GM19193 (cell line): Measurements from ENCODE around the gene TCF7L2.

Experiments
- POLR2A ChIP-seq: IDR thresholded peaks from 4 replicates; pipeline ENCODE4 v1.6.1; 2011; ENCODE audit not compliant: insufficient read depth, insufficient read length; ENCODE audit errors: extremely low read depth

Gene TCF7L2

DNA sequence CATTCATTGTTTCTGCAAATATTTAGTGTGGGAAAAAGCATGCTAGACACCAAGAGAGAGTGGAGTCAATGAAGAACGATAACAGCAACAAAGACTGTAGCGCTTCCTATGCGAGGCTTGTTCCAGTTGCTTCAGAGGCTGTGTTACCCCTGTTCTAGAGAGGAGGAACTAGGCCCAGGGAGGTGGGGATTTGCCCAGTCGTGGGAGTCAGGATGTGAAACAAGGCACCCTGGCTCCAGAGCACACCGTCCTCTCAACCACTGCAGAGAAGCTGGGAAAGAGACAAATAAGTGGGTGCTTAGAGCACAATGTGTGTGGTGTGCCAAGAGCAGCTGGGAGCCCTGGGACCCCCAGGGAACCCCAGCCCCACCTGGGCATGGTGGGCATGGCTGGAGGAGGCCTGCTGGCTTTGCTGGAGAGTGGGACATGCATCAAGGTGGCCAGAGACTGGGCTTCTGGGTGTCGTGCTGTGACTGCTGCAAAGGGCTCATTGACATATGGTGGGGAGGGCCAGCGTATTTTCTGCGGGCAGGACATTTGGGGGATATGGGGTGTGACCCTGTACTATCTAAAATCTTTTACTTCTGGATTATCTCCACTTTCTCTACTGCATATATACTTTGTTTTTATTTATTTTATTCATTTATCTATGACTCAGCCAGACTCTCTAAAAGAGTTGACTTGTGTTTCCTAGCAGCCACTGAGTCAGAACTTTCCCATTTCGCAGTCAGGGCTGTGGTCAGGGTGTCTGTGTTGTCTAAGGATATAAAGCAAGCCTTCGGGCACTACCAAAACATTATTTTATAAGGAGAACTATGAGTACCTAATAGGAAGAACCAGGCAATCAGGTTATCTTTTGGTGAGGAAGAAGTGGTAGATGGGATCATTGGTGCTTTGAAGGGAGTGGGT is 95.4 kb downstream of the TCF7L2 start:
- TF ChIP-seq POLR2A = no peak

DNA sequence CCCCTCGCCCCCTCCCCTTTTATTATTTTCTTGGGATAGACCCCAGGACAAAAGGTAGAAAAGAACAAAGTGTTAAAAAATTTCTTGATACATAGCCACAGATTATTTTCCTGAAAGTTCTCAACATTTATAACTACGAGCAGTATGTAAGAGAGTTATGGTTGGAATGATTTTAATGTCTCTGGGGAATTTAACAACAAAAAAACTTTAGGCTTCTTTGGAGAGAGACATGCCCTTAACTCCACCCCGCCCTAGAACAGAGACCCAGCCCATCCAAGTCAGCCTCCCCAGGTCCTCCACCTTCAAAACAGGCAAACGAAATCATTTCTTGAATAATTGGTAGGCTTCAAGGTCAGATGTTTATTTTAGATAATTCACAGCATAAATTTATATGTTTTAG is 97.1 kb downstream of the TCF7L2 start:
- TF ChIP-seq POLR2A = no peak

DNA sequence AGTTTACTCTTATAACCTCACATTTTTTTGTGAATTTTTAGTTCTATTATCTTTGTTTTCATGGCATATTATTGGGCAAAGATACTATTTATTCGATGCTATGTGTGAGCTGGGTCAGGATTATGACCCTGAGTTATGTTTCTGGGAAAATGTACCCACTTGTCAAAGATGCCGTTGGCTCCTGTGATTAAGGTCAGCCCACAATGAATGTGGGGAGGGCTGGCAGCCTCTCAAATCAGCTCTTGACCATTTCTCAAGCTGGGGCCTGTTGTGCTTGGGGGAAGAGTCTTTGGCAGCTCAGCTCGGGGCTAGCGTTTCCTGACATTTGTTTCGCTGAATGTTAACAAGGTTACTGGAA is 97.5 kb downstream of the TCF7L2 start:
- no peak for TF ChIP-seq POLR2A

DNA sequence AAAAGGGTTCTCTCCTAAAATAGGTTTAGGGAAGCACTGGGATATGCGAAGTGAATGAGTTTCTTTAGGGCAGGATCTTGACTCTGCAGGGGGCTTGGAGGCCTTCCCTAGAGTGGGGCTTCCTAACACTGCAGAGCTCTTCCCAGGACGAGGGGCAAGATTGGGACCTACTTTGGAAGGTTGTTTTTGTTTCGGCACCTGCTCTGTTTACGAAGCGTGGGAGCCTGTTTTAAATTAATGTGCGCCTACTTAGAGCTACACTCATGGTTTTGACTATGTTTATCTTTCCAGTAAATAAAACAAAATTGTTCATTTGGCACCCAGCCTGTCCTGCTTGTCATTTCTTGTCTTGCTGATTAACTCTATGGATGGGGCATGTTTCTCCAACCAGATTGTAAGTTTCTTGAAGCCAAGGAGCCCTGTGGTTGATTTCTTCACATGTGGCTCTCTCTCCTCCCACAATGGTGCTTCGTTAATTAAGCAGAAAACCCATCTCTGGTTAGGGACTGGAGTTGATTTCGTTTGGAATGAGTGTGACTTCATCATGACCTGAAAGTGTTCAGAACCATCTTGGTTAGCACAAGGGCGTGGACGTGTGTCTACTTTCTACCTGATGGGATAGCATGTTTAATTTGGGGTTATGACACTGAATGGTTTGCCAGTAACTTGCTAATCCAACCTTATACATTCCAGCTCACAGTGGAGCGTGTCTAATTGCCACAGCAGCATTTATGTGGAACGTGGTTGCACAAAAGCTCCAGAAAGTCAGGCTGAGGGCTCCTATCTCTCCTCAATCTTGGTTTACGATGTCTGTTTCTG is 98.1 kb downstream of the TCF7L2 start:
- TF ChIP-seq POLR2A = no peak

DNA sequence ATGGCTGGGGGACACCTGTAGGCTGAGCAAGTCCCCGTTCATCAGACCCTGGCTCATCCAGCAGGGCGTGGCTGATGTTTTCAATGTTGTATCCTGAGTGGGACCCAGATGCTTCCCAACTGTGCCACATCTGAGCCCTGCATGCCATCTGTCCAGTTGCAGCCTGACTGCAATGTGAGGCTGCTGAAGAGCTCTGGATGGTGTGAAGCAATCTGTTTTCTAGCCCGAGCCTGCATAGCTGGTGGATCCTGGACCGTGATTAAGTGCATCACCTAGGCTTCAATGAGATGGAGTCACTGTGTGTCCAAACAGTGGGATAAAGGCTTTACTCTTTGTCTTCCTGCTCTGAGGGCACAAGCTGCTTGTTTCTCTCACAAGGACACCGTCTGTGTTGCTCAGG is 99.8 kb downstream of the TCF7L2 start:
- TF ChIP-seq POLR2A = no peak

DNA sequence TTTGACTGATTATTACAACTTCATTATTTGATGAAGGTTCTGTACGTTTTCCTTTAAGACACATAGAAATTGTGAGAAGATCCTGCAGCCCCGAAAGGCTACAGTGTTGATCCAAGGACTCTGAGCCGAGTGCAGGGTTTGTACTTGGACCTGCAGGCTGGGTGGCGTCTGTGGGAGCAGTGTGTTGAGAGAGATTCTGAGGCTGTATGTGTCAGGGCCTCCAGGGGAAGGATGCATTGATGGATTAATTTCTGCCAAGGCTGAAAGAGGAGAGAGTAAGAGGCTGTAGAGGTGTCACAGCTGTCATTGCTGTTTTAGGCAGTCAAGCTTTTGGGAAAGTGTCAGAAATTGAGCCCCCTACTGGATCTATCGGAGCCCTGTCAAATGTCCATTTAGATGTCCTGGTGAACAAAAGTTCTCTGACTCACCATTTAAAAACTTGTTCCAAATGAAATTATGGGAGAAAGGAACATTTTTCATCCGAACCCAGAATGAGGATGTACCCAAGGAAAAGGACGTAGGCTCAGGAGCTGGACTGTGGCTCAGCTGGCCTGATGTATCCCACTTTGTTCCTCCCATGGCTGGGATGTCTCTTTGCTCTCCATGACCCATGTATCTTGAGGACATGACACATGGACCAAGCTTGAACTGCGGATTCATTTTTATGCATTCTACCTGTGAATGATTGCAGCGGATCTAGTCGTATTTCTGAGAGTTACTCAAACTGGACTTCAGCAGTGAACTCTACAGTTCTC is 102.2 kb downstream of the TCF7L2 start:
- TF ChIP-seq POLR2A = no peak

DNA sequence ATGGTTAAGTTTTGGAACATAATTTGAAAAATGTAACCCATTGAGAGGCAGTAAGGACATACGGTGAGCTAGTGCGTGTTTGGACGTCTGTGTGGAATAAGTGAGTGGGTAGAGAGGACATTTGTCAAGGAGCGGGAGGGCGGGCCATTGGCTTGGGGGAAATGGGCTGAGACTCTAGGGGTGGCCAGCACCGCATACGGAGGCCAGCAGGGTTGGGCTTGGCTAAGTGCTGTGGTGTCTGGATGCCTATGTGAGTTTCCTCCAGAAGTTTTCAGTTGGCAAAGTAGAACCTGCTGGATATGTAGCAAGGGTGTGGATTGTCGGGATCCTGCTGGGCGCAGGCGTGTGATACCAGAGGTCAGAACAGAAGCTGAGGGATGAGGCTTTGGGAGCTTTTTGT is 103.0 kb downstream of the TCF7L2 start:
- TF ChIP-seq POLR2A = no peak

DNA sequence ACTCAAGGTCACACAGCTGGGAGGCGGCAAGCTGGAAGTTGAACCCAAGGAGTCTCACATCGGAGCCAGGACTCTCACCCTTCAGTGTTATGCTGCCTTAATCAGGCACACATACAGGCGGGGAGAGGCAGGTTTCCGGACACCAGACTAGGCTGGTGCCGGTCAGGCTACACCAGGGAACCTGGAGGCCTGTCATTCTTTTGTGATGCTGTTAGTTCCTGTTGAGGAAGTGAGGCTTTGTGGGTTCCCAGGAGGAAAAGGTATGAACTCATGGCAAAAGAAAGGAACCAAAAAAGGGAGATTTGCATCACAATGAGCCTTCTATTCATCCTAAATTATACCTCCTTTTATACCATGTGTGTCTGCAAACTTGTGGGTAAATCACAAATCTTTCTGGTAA is 103.8 kb downstream of the TCF7L2 start:
- TF ChIP-seq POLR2A = no peak

DNA sequence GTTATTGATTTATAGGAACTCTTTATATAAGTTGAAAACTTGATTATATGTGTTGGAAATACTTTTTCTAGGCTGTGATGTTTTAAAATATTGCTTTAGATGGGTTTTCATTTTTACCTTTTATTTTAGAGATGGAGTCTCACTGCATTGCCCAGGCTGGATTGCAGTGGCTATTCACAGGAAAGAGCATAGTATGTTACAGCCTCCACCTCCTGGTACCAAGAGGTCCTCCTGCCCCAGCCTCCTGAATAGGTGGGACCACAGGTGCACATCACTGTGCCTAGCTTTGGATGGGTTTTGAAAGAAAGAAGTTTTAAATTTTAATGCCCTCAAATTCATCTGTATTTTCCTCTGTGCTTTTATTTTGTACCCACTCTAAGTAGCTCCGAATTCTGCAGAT is 105.4 kb downstream of the TCF7L2 start:
- TF ChIP-seq POLR2A = no peak

DNA sequence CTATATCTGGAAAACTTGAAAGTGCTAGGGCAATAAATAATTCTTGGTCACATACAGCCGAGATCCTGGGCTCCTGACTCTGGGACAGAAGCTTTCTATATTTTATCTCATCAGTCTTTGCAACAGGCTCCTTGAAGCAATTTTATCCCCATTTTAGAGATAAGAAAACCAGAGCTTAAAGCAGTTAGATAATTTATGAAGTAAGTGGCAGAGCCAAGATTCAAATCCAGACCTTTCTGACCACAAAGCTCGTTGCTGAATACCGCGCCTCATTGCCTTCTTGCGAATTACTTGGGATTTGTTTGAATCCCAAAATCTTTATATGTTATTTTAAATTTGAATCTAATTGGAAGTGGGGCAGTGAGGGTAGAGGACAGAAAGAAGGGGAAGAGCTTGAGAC is 106.0 kb downstream of the TCF7L2 start:
- TF ChIP-seq POLR2A = no peak

DNA sequence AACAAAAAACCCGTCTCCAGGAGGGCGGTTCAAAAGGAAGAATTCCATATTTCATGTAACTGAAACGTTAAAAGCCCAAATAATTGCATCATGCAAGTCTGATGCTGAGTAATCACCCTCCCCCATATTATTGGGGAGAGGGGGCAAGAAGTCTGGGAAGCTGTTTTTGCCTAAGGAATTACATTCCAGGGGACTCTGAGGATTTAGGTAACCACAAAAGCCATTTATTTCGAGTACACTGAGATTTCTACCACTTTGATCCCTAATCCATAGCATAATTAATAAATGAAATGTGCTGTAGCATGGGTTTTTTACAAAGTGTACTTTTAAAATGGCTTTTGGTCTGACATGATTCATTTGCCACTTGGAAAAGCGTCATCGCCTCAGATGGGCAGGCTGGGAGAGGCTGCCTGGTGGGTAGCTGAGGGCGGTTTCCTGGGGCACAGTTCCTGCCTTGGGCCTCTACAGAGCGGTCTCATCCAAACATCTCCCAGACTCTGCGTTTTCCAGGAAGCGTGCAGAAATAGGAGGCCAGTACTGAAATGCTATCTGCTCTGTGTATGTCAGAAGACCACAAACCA is 106.5 kb downstream of the TCF7L2 start:
- no peak for TF ChIP-seq POLR2A

DNA sequence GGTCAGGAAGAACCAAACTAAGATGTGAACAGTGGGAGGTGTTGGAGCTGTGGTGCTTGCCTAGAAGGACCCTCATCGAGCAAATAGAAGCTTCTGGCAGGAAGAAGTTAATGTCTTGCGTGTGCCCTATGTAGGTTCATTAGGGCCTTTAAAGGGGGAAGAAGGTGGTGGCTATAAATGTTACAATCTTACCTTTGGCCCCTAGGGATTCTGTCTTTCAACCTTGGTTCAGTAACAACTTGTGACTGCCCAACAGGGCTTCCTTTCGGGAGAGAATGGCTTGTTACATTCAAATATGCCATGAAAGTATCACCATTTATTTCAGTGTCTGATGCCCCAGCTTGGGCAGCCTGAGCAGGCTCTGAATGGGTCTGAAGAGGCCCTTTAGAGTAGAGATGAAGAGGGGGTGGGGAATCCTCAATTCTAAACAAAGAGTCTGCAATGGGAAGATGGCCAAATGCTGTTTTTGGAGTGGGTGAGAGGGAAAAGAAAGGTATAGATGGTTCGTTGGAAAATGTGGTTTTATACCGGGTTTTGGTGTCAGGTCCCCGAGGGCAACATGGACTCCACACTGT is 108.0 kb downstream of the TCF7L2 start:
- no peak for TF ChIP-seq POLR2A

DNA sequence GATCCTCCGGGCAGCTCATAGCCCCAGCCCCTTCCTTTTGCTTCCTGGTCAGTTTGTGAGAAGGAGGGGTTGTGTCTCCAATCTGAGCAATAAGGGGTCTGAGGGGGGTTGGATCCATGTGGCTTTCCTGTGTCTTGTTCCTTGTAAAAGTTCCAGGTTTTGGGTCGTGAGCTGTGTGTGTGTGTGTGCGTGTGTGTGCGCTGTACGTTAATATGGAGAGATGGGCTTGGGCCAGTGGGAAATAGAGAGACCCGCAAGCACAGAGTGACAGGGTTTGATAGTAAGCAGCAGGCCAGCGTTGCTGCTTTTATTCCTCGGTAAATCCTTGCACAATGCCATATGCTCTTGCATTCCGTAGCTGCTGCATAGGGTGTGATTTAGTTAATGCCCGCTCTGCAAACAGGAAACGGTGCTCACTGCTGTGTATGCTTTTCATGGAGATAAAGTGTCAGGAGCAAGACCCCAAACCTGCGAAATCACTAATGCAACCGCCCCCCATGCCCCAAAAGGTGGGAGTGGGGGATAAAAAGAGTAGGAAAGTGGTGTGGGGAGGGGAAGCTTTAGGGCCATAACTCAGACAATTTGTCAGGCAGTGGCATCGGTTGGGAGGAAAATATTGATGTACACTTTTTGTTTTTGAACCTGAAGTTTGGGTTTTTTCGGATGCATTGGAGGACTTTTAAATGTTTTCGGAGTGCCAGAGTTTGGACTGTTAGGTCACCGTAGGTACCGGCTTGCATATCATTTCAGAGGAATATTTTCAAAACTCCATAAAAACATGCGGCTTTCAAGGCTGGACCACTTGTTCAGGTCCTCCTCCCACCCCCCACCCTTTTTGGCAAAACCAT is 108.7 kb downstream of the TCF7L2 start:
- no peak for TF ChIP-seq POLR2A

DNA sequence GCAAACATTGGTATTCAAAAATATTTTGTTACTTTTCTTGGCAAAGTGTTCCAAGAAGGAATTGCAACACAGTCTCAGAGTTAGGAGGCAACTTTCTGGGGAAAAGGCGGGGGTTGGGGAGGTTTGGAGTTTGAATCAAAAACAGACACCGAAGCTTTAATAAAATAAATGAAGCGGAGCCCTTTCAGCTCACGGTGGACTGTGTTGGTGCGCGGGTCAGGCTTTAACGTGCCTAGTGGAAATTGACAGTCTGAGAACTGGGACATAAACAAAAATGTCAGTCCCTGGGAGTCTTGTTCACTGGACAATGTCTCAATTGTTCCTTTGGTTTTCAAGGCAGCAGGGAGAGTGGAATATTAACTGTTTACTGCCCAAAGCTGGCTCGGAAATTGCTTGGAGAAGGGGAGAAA is 109.3 kb downstream of the TCF7L2 start:
- TF ChIP-seq POLR2A = no peak
